Fibroblast of villous mesenchyme (primary cell): ENCODE data around the gene ELMOD3. TPM values are rescaled to one million over a fixed set of nuclear protein-coding genes. Genes with fewer than 3 reads are reported as not detected.
A peak's percentile ranks its signal among the peaks of the same experiment; 100 is the strongest.

Experiments used
- DNase-seq: peaks from one replicate; pipeline ENCODE4 v3.0.0-alpha.2; 2010; ENCODE audit warnings: low read depth
- H3K4me3 ChIP-seq: 2 replicates; pipeline ENCODE4 v1.5.1; 2011; ENCODE audit warnings: low read depth, mild to moderate bottlenecking, low read length
- total RNA-seq: library from RNA; depleted of rRNA; stranded (reverse); fragments of >200 nt; gene quantifications from 2 replicates; pipeline ENCODE4 v1.2.3, GENCODE V29; 2012
- TF ChIP-seq, protein P1 (sequence below): IDR thresholded peaks from 2 replicates; pipeline ENCODE4 v1.5.1; 2012; ENCODE audit warnings: low read depth, mild to moderate bottlenecking, low read length; ENCODE audit not compliant: insufficient read depth

Gene ELMOD3
- total RNA-seq, 1 donor: 19.4 TPM

GRCh38 chr2:85435220-85435958, 80.8 kb downstream of the ELMOD3 start:
- DNase-seq: no peak
- TF ChIP-seq, protein P1, sequence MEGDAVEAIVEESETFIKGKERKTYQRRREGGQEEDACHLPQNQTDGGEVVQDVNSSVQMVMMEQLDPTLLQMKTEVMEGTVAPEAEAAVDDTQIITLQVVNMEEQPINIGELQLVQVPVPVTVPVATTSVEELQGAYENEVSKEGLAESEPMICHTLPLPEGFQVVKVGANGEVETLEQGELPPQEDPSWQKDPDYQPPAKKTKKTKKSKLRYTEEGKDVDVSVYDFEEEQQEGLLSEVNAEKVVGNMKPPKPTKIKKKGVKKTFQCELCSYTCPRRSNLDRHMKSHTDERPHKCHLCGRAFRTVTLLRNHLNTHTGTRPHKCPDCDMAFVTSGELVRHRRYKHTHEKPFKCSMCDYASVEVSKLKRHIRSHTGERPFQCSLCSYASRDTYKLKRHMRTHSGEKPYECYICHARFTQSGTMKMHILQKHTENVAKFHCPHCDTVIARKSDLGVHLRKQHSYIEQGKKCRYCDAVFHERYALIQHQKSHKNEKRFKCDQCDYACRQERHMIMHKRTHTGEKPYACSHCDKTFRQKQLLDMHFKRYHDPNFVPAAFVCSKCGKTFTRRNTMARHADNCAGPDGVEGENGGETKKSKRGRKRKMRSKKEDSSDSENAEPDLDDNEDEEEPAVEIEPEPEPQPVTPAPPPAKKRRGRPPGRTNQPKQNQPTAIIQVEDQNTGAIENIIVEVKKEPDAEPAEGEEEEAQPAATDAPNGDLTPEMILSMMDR: no peak
- H3K4me3 ChIP-seq: no peak overlapping the region

DNA sequence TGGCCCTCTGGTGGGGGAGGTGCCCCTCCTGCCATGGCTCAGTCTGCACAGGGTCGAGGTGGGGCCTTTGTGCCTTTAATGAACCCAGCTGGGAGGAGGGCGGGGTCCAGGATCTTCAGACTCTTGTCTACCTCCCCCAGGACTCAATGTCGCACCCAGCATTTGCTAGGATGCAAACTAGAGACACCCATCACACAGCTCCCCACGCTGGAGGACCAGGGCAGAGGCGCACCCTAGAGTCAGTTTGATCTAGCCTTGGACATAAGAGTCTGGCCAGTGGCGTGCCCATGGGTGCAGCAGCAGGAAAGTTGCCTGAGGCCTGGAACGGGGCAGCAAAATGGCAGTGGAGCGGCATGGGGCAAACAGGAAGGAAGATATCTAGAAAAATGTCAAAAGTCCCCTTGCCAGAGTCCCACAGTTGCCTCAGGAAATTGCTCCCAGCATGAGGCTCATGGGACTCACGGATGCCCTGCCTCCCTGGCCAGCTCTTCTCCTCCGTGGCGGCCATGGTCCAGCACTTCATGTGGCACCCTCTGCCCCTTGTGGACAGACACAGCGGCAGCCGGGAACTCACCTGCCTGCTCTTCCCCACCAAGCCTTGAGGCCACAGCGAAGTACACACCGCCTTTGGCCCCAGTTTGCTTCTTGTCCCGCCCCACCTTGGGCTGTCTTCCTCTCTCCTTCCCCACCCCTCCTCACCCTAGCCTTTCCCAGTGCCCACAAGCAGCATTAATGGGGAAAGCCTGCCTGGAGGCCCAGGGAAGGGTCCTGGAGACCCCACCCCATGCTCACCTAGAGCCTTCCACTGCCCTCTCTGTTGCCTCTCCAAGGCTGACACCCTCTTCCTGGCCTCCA, 81.6 kb downstream of the ELMOD3 start:
- DNase-seq: no peak
- no peak overlapping the region for H3K4me3 ChIP-seq
- TF ChIP-seq, protein P1: no peak

- DNase-seq: peak; percentile 36
- no peak overlapping the region for H3K4me3 ChIP-seq
These were observed 82.4 kb downstream of the ELMOD3 start for GRCh38 chr2:85436836-85437487.

GRCh38 chr2:85437488-85438200, 83.1 kb downstream of the ELMOD3 start:
- peak overlapping the region; percentile 47 for H3K4me3 ChIP-seq
- TF ChIP-seq, protein P1: no peak
- DNase-seq: peak; percentile 99

More at GRCh38 chr2:85436836-85437487, 82.4 kb downstream of the ELMOD3 start:
- TF ChIP-seq, protein P1: no peak

GRCh38 chr2:85438201-85439024, 83.8 kb downstream of the ELMOD3 start:
- peak overlapping the region; percentile 47 for H3K4me3 ChIP-seq
- TF ChIP-seq, protein P1: no peak
- DNase-seq: peak; percentile 32
